ENCODE measurements around the gene CFAP20DC. TPM values are rescaled to one million over a fixed set of nuclear protein-coding genes. Genes with fewer than 3 reads are reported as not detected.
A peak's percentile ranks its signal among the peaks of the same experiment; 100 is the strongest.

The CFAP20DC gene
- total RNA-seq, 1 donor from 2014 or later = 0.57 TPM

GRCh38 chr3:58874248-58874741 lies 175.5 kb downstream of the CFAP20DC start:
- Histone ChIP-seq H3K9ac (ENCODE audit: low read length) (no peak overlapping the region), H3K4me3 (ENCODE audit: insufficient read depth, low read depth, low read length) (peak overlapping the region; percentile 26), H4K20me1 (ENCODE audit: insufficient read depth, low read length) (no peaks in the 10 kb centered on the region), H3K4me2 (ENCODE audit: low read length) (peak overlapping the region; percentile 54), H3K36me3 (ENCODE audit: insufficient read depth, low read length) (no peaks in the 10 kb centered on the region), H2AFZ (ENCODE audit: low read depth, low read length) (peak overlapping the region; percentile 42), H3K79me2 (ENCODE audit: insufficient read depth, low read length) (no peaks in the 10 kb centered on the region), H3K27ac (ENCODE audit: low read depth, low read length) (peak overlapping the region; percentile 58), H3K27me3 (ENCODE audit: insufficient read depth, low read length) (no peaks in the 10 kb centered on the region), H3K4me1 (ENCODE audit: insufficient read depth, low read length) (peaks cover 12% of the 10 kb centered on the region), H3K9me3 (ENCODE audit: insufficient read depth, low read depth, low read length) (no peaks in the 10 kb centered on the region)
- peaks cover 2% of the 10 kb centered on the region for H3K4me1 Mint-ChIP-seq (ENCODE audit: low read depth, unreplicated experiment)
- FAIRE-seq (no peak), DNase-seq (ENCODE audit: low read depth) (peak; percentile 17)
- H3K27ac Mint-ChIP-seq (ENCODE audit: unreplicated experiment) = no peak overlapping the region
- no peaks in the 10 kb centered on the region for H3K27me3 Mint-ChIP-seq (ENCODE audit: low read depth, unreplicated experiment)
- H3K36me3 Mint-ChIP-seq (ENCODE audit: low read depth, unreplicated experiment) = no peaks in the 10 kb centered on the region
- H3K4me3 Mint-ChIP-seq (ENCODE audit: unreplicated experiment) = no peak overlapping the region
- H3K9me3 Mint-ChIP-seq (ENCODE audit: unreplicated experiment) = no peaks in the 10 kb centered on the region
- TF ChIP-seq CTCF (IDR thresholded peaks at IDR 0.05; ENCODE audit: insufficient read depth, low read depth, low read length) (no peak), EZH2 (IDR thresholded peaks at IDR 0.05; ENCODE audit: insufficient read depth, low read length) (no peak)

- no peak overlapping the region for H3K4me3 Mint-ChIP-seq (ENCODE audit: unreplicated experiment)
- no peaks in the 10 kb centered on the region for H3K4me1 Mint-ChIP-seq (ENCODE audit: low read depth, unreplicated experiment)
- no peaks in the 10 kb centered on the region for H3K36me3 Mint-ChIP-seq (ENCODE audit: low read depth, unreplicated experiment)
- no peak for FAIRE-seq
- Histone ChIP-seq H3K79me2 (ENCODE audit: insufficient read depth, low read length) (no peaks in the 10 kb centered on the region), H3K4me2 (ENCODE audit: low read length) (no peak overlapping the region), H3K4me1 (ENCODE audit: insufficient read depth, low read length) (no peaks in the 10 kb centered on the region), H3K27ac (ENCODE audit: low read depth, low read length) (no peak overlapping the region), H3K27me3 (ENCODE audit: insufficient read depth, low read length) (no peaks in the 10 kb centered on the region), H3K9ac (ENCODE audit: low read length) (no peak overlapping the region), H2AFZ (ENCODE audit: low read depth, low read length) (no peak overlapping the region), H3K9me3 (ENCODE audit: insufficient read depth, low read depth, low read length) (no peaks in the 10 kb centered on the region), H3K36me3 (ENCODE audit: insufficient read depth, low read length) (no peaks in the 10 kb centered on the region), H4K20me1 (ENCODE audit: insufficient read depth, low read length) (no peaks in the 10 kb centered on the region), H3K4me3 (ENCODE audit: insufficient read depth, low read depth, low read length) (no peak overlapping the region)
- DNase-seq (ENCODE audit: low read depth) = no peak
- H3K27me3 Mint-ChIP-seq (ENCODE audit: low read depth, unreplicated experiment) = no peaks in the 10 kb centered on the region
- TF ChIP-seq EZH2 (IDR thresholded peaks at IDR 0.05; ENCODE audit: insufficient read depth, low read length) (no peak), CTCF (IDR thresholded peaks at IDR 0.05; ENCODE audit: insufficient read depth, low read depth, low read length) (no peak)
- H3K27ac Mint-ChIP-seq (ENCODE audit: unreplicated experiment) = no peak overlapping the region
- no peaks in the 10 kb centered on the region for H3K9me3 Mint-ChIP-seq (ENCODE audit: unreplicated experiment)
Observed at GRCh38 chr3:58868097-58868779, 181.6 kb downstream of the CFAP20DC start.

- no peak for DNase-seq (ENCODE audit: low read depth)
- no peaks in the 10 kb centered on the region for H3K27me3 ChIP-seq (ENCODE audit: insufficient read depth, low read length)
- H3K4me3 ChIP-seq (ENCODE audit: insufficient read depth, low read depth, low read length) = no peak overlapping the region
- H2AFZ ChIP-seq (ENCODE audit: low read depth, low read length) = no peak overlapping the region
- no peaks in the 10 kb centered on the region for H3K79me2 ChIP-seq (ENCODE audit: insufficient read depth, low read length)
- H3K9ac ChIP-seq (ENCODE audit: low read length) = no peak overlapping the region
- no peak for FAIRE-seq
- no peak overlapping the region for H3K27ac ChIP-seq (ENCODE audit: low read depth, low read length)
- no peaks in the 10 kb centered on the region for H3K4me1 Mint-ChIP-seq (ENCODE audit: low read depth, unreplicated experiment)
- no peak overlapping the region for H3K27ac Mint-ChIP-seq (ENCODE audit: unreplicated experiment)
- H4K20me1 ChIP-seq (ENCODE audit: insufficient read depth, low read length) = no peaks in the 10 kb centered on the region
- no peak for TF ChIP-seq EZH2 (IDR thresholded peaks at IDR 0.05; ENCODE audit: insufficient read depth, low read length)
- TF ChIP-seq CTCF (IDR thresholded peaks at IDR 0.05; ENCODE audit: insufficient read depth, low read depth, low read length) = no peak
- no peak overlapping the region for H3K4me2 ChIP-seq (ENCODE audit: low read length)
- H3K36me3 ChIP-seq (ENCODE audit: insufficient read depth, low read length) = no peaks in the 10 kb centered on the region
- no peaks in the 10 kb centered on the region for H3K9me3 ChIP-seq (ENCODE audit: insufficient read depth, low read depth, low read length)
- H3K4me3 Mint-ChIP-seq (ENCODE audit: unreplicated experiment) = no peak overlapping the region
- H3K27me3 Mint-ChIP-seq (ENCODE audit: low read depth, unreplicated experiment) = no peaks in the 10 kb centered on the region
- no peaks in the 10 kb centered on the region for H3K36me3 Mint-ChIP-seq (ENCODE audit: low read depth, unreplicated experiment)
- H3K9me3 Mint-ChIP-seq (ENCODE audit: unreplicated experiment) = no peaks in the 10 kb centered on the region
- no peaks in the 10 kb centered on the region for H3K4me1 ChIP-seq (ENCODE audit: insufficient read depth, low read length)
Observed at GRCh38 chr3:58867621-58868020, 182.2 kb downstream of the CFAP20DC start.
